C1 segment of cervical spinal cord (tissue), 14 donors: ENCODE measurements around the gene OR6M1.

ENCODE experiments used
- DNase-seq, 14 donors: peaks; one replicate each; lab custom pipeline; 2025; lab: John Stamatoyannopoulos, UW

The OR6M1 gene

DNA sequence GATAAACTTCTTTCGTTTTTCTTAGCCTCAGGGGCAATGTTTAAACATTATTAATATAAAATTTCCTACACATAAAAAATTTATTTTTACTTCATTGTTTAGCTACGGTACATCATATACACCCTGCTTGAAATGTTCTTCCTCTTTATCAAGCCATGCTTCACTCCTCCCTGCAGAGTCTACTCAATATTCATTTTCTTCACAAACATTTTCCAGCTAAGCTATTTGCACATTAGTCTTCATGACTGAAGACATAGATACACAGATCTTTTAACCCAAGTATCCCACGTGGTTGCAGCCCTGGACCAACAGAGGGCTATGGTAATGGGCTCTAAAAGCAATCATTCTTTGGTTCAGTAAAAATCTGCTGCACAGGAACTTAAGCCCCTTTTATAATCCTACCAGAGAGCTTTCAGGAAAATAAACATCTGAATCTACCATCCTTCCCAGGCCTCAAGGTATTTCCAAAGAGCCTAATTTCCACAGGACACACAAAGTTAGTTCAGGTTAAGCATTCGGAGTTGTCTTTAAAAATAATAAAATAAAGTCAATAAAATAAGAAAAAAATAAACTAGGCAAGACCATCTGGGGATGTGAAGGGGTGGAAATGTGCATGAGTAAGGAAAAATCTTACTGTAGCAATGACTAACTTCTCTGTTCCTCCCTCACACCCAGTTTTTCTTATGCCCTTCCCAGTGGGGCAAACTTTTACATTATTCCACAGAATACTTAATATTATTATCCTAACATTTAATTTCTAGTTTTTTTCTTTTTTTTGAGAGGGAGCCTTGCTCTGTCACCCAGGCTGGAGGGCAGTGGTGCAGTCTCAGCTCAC is 30.2 kb downstream of the OR6M1 start:
- no peak for DNase-seq

DNA sequence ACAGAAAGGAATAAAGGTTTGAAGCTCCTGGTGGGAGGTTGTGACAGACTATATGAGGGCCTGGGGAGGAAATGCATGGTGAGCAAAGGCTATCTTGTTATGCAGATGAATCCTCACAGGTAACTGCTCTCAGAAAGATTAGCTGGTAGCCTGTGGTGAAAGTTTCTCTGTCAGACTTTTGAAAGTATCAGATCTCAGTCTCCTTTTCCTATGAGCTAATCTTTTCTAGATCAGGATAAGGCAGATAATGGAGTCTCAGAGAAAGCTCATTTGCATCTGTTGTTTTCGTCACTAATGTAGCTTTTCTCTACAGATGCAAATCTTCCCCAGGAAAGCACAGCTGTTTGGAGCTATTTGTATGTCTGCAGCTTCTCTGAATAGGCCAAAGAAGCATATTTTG is 30.9 kb downstream of the OR6M1 start:
- no peak for DNase-seq

DNA sequence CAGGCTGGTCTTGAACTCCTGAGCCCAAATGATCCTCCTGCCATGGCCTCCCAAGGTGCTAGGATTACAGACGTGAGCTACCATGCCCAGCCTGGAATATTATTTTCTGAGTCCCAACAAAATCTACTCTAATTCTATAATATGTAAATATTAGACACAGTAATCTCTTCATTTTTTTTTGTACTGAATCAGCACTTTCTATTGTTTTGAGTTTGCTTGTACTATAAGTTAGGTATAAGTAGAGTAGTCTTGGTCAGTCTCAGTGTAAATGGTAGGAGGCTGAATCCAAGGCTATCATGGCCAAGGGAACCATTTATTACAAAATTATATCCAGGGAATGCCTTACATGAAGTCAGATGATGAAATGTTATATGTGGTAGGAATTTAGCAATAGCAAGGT is 32.2 kb downstream of the OR6M1 start:
- DNase-seq, result no peak

DNA sequence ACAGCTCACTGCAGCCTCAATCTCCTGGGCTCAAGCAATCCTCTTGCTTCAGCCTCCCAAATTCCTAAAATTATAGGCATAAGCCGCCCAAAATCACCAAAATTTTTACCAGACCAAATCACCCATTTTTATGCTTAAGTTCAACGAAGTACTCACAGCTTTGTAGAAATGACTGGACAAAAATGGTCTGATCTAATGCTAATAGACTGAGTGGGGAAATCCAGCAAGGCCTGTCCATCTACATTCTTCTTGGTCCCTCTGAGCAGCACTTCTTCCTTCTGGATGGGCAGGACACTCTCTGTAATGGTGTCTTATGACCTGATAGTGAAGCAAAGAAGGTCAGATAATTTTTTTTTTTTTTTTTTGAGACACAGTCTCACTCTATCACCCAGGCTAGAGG is 33.1 kb downstream of the OR6M1 start:
- no peak for DNase-seq

DNA sequence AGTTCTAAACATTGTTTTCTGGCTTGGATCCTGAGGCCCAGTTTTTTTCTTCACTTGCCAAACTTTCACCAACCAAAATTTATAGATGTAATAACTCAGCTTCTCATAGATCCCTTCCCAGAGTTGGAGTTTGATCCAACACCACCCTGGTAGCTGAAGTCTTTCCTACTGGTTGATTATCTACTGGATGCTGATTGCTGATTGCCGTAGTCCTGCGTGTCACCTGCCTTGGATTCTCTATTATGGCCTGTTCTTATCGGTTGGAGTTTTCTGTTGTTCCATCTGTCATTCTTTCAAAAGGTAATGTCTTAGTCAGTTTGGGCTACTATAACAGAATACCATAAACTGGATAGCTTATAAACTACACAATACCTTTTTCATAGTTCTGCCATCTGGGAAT is 34.5 kb downstream of the OR6M1 start:
- DNase-seq, result no peak

DNA sequence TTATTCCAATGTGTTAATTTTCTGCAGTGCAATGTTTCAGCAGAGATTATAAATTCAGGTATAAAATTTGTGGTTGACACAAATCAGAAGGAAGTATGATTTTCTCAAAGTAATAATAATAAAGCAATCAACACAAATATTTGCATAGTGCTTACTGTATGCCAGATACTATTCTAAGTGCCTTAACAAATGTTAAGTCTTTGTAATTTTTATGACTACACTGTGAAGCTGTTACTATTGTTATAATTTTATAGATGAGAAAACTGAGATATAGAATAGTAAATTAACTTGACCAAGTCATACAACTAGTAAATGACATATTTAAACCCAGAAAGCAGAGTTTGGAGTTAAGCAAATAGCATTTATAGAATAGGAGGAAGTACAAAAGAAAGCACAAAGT is 35.4 kb downstream of the OR6M1 start:
- DNase-seq, result no peak

DNA sequence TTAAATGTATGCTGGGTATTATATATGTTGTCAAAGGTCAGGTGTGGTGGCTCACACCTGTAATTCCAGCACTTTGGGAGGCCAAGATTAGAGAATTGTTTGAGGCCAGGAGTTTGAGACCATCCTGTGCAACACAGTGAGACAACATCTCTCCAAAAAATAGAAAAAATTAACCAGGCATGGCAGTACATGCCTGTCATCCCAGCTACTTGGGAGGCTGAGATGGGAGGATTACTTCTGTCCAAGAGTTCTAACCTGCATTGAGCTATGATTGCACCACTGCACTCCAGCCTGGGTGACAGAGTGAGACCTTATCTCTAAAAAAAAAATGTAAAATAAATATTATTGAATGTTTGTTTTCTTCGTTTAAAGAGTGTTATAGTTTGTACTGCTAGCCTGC is 40.5 kb downstream of the OR6M1 start:
- no peak for DNase-seq

DNA sequence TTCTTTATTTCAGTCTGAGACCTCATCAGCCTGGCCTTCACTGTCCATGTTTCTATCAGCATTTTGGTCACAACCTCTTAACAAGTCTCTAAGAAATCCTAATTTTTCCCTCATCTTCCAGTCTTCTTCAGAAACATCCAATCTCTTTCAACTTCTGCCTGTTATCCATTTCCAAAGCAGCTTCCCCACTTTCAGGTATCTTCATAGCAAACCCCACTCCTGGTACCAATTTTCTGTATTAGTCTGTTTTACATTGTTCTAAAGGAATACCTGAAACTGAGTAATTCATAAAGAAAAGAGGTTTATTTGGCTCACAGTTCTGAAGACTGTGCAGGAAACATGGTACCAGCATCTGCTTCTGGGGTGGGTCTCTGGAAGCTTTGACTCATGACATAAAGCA is 43.7 kb downstream of the OR6M1 start:
- DNase-seq, result no peak

DNA sequence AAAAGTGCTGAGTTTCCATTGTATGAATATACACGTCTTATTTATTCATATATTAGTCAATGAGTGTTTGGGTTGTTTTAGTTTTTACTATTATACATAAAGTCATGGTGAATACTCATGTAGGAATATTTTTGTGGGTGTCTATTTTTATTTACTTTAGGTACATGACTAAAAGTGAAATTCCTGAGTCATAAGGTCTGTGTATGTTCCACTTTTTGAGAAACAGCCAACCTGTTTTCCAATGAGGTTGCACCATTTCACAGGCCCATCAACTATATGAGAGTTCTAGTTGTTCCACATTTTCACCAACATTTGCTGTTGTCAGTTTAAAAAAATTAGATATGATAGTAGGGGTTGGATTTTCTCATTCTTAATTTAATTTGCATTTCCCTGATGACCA is 45.3 kb downstream of the OR6M1 start:
- no peak for DNase-seq

DNA sequence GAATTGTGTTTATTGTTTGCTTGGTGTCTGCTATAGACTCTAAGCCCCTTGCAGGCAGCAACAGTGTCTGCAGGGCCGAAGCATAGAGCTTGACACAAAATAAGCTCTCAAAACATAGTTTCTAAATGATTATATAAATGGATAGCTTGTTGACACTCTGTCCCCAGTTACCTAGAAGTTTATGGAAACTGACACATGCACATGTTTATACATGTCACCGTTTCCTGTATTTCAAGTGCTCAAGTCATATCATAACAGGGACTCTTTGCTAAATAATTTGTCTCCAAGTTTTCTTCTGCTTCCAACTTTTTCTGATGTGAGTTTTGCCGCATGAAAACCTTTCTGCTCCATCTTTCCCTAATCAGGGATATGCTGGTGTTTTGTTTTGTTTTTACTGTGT is 48.2 kb downstream of the OR6M1 start:
- DNase-seq, result no peak

DNA sequence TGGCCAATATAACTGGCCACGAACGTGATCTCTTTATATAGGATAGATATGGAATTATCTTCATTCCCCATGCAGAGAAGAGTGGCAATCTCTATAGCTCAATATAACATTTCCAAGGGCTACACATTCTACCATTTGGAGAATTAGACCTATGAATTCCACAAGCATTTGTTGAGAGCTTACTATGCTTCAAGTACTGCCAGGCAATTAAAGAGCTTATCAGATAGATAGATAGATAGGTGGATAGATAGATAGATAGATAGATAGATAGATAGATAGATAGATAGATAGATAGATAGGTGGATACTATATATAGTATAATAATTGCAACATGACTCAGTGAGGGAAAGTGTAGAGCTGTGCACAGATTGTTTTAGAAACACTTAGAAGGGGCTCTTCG is 50.3 kb downstream of the OR6M1 start:
- no peak for DNase-seq
